Esophagus squamous epithelium (tissue), 5 donors: ENCODE measurements around the gene BACH2. TPM values are rescaled to one million over a fixed set of nuclear protein-coding genes. Genes with fewer than 3 reads are reported as not detected.
A peak's percentile ranks its signal among the peaks of the same experiment; 100 is the strongest.

Source experiments
- DNase-seq: peaks from one replicate; lab custom pipeline; 2025; lab: John Stamatoyannopoulos, UW
- H3K27ac ChIP-seq, 4 donors: fragments of 200-600 bp; sonication (generic); one replicate each; pipeline ENCODE4 v1.5.1; 2016 to 2019; ENCODE audit warnings: mild to moderate bottlenecking in 1 of 4
- H3K27me3 ChIP-seq, 4 donors: fragments of 200-600 bp; sonication (generic); 1 replicate in 3 of 4; 2 replicates in 1 of 4; pipeline versions ENCODE4 v1.5.1 to v1.6.0; 2017 to 2021; ENCODE audit warnings: antibody characterized with exemption in 1 of 4
- H3K36me3 ChIP-seq, 3 donors: fragments of 200-600 bp; sonication (generic); one replicate each; pipeline ENCODE4 v1.5.1; 2016 to 2019
- H3K4me1 ChIP-seq, 3 donors: fragments of 200-600 bp; sonication (generic); one replicate each; pipeline ENCODE4 v1.5.1; 2017 to 2019
- H3K4me3 ChIP-seq, 4 donors: fragments of 200-600 bp; sonication (generic); 1 replicate in 3 of 4; 2 replicates in 1 of 4; pipeline ENCODE4 v1.5.1; 2016 to 2019; ENCODE audit warnings: mild to moderate bottlenecking in 2 of 4, moderate library complexity in 1 of 4
- H3K9me3 ChIP-seq, 3 donors: fragments of 200-600 bp; sonication (generic); one replicate each; pipeline ENCODE4 v1.5.1; 2016 to 2019
- POLR2A ChIP-seq, 4 donors: fragments of 450-650 bp; IDR thresholded peaks; one replicate each; pipeline ENCODE4 v1.6.1; 2017; ENCODE audit warnings: antibody characterized with exemption in 4 of 4, mild to moderate bottlenecking in 4 of 4, moderate library complexity in 3 of 4
- whole genome bisulfite sequencing, 2 donors: methylation state at CpG; one replicate each; pipeline ENCODE4 v1.1.5; 2018; 5-methylcytosine and 5-hydroxymethylcytosine counted together
- intact Hi-C: fragments of 100-400 bp; cut with DNase I; formaldehyde crosslinking; loops from one replicate; pipeline ENCODE4 v1.15.0; 2022
- total RNA-seq, 4 donors: library from RNA; depleted of rRNA; stranded (reverse); fragments of >200 nt; gene quantifications; one replicate each; pipeline ENCODE4 v1.1.0, GENCODE V29; 2016
- TF ChIP-seq, protein P1 (sequence below), 6 experiments: fragments of 450-650 bp in 4 of 6; fragments of 200-600 bp in 2 of 6; sonication (generic) in 2 of 6; IDR thresholded peaks; one replicate each; pipeline ENCODE4 v1.5.1; 2016 to 2019; ENCODE audit warnings: antibody characterized with exemption in 6 of 6, mild to moderate bottlenecking in 4 of 6, moderate library complexity in 4 of 6
- donor health status: DM: yes; HTN: yes; CAD: no.

BACH2 gene
- total RNA-seq, 4 donors from 2014 or later = 0.22 to 6.1 (median 0.66) TPM

DNA sequence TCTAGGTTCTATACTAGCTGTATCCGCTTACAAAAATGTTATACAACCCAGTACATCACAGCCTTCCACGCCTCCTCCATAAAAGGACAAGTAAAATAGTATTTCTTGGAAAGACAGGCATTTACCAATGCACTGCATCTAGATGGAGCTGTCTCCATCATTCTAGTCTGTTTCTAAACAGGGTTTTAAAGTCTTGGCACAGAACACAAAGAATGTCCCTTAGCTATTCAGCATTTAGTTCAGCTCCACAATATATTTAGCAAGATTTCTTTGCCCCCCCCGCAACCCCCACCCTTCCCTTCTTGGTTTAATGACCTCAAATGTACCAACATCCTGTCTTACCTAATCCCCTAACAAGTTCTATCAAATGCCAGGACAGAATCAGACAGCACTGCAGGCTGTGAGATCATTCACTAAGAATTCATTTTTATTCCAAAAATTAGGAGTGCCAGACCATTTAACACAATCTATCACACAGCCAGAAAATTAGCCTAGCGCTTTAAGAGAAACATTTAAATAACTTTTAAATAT, 198.6 kb downstream of the BACH2 start:
- Histone ChIP-seq H3K4me3 (no peak overlapping the region), H3K27ac (peak overlapping the region; percentile 49 to 83 (median 78)), H3K36me3 (no peaks in the 10 kb centered on the region), H3K4me1 (peaks cover 8 to 26% (median 18%) of the 10 kb centered on the region in 3 donors), H3K27me3 (no peaks in the 10 kb centered on the region), H3K9me3 (no peaks in the 10 kb centered on the region)
- no peak for DNase-seq
- TF ChIP-seq POLR2A (IDR thresholded peaks at IDR 0.05) = no peak
- TF ChIP-seq, protein P1, sequence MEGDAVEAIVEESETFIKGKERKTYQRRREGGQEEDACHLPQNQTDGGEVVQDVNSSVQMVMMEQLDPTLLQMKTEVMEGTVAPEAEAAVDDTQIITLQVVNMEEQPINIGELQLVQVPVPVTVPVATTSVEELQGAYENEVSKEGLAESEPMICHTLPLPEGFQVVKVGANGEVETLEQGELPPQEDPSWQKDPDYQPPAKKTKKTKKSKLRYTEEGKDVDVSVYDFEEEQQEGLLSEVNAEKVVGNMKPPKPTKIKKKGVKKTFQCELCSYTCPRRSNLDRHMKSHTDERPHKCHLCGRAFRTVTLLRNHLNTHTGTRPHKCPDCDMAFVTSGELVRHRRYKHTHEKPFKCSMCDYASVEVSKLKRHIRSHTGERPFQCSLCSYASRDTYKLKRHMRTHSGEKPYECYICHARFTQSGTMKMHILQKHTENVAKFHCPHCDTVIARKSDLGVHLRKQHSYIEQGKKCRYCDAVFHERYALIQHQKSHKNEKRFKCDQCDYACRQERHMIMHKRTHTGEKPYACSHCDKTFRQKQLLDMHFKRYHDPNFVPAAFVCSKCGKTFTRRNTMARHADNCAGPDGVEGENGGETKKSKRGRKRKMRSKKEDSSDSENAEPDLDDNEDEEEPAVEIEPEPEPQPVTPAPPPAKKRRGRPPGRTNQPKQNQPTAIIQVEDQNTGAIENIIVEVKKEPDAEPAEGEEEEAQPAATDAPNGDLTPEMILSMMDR (IDR thresholded peaks at IDR 0.05) = peak in 4 of 6 experiments; percentile 16 to 36 (median 24)
- WGBS, 2 donors = 9 to 22% methylated on average over 4 of the region's 4 CpGs
- intact Hi-C loops = loop anchor here (10.0 kb wide), 1 partner anchor 197 kb away; the partner anchor contains the start of gene BACH2

DNA sequence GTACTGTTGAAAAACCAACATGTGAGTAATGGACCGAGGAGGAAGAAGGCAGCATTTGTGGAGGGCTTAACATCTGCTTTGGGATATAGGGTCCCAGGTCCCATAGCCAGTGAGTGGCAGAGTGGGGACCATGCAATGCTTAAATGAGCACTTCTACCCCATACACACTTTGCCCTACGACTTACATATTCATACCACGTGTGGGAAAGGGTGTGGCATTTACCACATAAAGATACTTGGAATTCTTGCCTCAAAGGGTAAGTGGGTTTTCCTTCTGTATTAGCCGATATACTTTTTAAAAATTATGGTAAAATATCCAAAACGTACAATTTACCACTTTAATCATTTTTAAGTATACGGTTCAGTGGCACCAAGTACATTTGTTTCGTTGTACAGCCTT, 199.3 kb downstream of the BACH2 start:
- H3K9me3 ChIP-seq = no peaks in the 10 kb centered on the region
- no peaks in the 10 kb centered on the region for H3K27me3 ChIP-seq
- H3K36me3 ChIP-seq = no peaks in the 10 kb centered on the region
- TF ChIP-seq POLR2A (IDR thresholded peaks at IDR 0.05) = no peak
- TF ChIP-seq, protein P1 (IDR thresholded peaks at IDR 0.05) = no peak
- intact Hi-C loops = loop anchor here (10.0 kb wide), 1 partner anchor 197 kb away; the partner anchor contains the start of gene BACH2
- no peak for DNase-seq
- 49 to 58% methylated on average over 7 of the region's 7 CpGs for WGBS, 2 donors
- peak overlapping the region in 3 of 4 donors; percentile 59 to 83 (median 81) for H3K27ac ChIP-seq
- peaks cover 8 to 23% (median 18%) of the 10 kb centered on the region in 3 donors for H3K4me1 ChIP-seq
- H3K4me3 ChIP-seq = no peak overlapping the region

DNA sequence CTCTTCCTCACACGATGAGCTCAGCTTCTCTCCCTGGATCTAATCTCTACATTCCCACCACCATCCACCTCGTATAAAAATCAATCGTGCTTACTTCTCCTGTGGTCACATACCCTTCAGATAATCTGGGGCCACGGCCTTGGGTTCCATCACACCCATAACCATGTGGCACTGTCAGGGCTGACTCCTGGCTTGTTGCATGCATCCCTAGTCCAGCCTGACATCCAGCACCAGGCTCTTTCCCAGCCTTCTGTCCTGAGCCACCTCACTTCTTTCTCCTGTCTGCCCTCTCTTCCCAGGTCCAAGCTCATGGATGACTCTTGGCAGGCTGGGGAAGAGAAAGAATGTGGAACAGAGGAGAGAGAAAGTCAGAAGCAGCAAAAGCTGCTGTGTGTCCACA, 199.8 kb downstream of the BACH2 start:
- no peaks in the 10 kb centered on the region for H3K27me3 ChIP-seq
- 84 to 85% methylated on average over 4 of the region's 4 CpGs for WGBS, 2 donors
- H3K27ac ChIP-seq = peak overlapping the region in 3 of 4 donors; percentile 59 to 83 (median 81)

DNA sequence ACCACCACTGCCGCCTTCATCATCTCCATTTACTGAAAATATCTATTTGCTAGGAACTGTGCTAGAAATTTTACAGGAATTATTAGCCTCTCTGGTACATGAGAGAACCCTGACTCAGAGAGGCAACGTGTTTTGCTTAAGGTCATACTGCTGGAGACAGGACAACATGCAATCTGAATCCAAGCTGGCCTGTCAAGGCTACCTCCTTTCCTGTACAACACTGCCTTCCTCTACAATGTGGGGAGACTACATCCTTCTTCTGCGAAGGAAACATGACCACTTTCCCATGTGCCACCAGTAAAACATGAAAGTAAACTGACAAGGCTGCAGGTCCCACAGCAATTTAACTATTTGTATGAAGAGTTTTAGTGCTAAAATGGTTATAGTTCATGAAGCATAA, 200.9 kb downstream of the BACH2 start:
- no peak for DNase-seq
- WGBS, 2 donors = 86% methylated on average over 3 of the region's 3 CpGs
- TF ChIP-seq, protein P1 (IDR thresholded peaks at IDR 0.05) = no peak
- H3K9me3 ChIP-seq = no peaks in the 10 kb centered on the region
- H3K4me3 ChIP-seq = no peak overlapping the region
- H3K36me3 ChIP-seq = no peaks in the 10 kb centered on the region
- intact Hi-C loops = loop anchor here (10.0 kb wide), 1 partner anchor 199 kb away; the partner anchor contains the start of gene BACH2
- no peaks in the 10 kb centered on the region for H3K27me3 ChIP-seq
- H3K4me1 ChIP-seq = peaks cover 8 to 20% (median 18%) of the 10 kb centered on the region in 3 donors
- H3K27ac ChIP-seq = no peak overlapping the region

More for the DNA sequence above, 199.8 kb downstream of the BACH2 start:
- intact Hi-C loops = loop anchor here (10.0 kb wide), 1 partner anchor 198 kb away; the partner anchor contains the start of gene BACH2
- TF ChIP-seq POLR2A (IDR thresholded peaks at IDR 0.05) = no peak
- TF ChIP-seq, protein P1 (IDR thresholded peaks at IDR 0.05) = no peak
- Histone ChIP-seq H3K4me1 (peaks cover 8 to 20% (median 18%) of the 10 kb centered on the region in 3 donors), H3K9me3 (no peaks in the 10 kb centered on the region), H3K36me3 (no peaks in the 10 kb centered on the region), H3K4me3 (no peak overlapping the region)
- DNase-seq = no peak

DNA sequence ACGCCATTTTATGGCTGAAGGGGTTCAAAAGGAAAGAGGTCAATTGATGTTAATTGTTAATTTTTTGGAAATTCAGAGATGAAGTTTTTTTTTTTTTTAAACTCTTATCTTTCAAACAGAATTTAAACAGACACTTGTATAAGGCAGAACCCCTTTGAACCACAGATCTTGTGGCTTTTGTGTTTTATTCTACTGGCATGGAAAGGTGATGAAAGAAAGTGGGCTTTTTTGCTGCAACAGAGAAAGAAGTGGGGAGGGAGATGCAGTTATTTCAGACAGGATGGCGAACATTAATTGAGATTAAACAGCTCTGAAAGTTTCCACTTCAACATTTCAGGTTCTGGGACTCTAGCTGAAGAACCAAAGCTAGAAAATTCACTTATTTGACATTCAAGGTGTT, 201.5 kb downstream of the BACH2 start:
- Histone ChIP-seq H3K36me3 (no peaks in the 10 kb centered on the region), H3K9me3 (no peaks in the 10 kb centered on the region), H3K27ac (no peak overlapping the region), H3K4me1 (peaks cover 8 to 20% (median 18%) of the 10 kb centered on the region in 3 donors), H3K27me3 (no peaks in the 10 kb centered on the region), H3K4me3 (no peak overlapping the region)
- 94 to 95% methylated on average over 2 of the region's 2 CpGs for WGBS, 2 donors
- DNase-seq = no peak
- TF ChIP-seq POLR2A (IDR thresholded peaks at IDR 0.05) = no peak
- TF ChIP-seq, protein P1 (IDR thresholded peaks at IDR 0.05) = no peak
- intact Hi-C loops = loop anchor here (10.0 kb wide), 1 partner anchor 200 kb away; the partner anchor contains the start of gene BACH2
